ENCODE data around the gene CFAP45.

DNA sequence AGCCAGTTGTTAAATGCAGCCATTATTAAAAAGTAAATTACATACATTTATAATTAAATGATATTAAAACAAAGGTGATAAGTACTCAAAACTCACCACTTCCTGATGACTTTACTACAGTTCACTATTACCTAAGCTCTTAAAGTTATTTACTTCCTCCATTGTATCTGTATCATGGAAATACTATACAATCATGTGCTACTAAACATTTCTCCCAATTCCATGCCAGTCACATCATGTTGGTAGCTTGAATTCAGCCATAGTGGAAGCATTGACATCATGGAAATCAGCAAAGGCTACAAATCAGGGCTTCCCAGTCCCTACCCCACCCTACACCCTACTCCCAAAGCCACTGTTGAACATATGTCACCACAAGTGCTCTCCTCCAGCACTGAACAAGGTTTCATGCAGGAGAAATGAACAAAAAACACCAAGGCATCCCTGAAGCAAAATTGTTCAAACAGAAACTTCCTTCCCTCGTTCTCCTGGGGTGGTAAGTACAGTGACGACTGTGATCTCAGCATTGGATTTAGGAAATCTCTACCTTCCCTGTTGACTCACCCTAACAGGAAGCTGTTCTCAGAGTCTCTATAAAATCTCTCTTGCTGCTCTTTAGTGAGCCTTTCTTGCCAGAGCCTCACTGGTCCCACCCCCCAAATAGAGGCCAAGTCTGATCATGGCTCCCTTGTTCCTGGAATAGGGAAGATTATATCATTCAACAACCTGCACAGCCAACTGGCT, 50.2 kb downstream of the CFAP45 start:
- TF ChIP-seq, protein P1, sequence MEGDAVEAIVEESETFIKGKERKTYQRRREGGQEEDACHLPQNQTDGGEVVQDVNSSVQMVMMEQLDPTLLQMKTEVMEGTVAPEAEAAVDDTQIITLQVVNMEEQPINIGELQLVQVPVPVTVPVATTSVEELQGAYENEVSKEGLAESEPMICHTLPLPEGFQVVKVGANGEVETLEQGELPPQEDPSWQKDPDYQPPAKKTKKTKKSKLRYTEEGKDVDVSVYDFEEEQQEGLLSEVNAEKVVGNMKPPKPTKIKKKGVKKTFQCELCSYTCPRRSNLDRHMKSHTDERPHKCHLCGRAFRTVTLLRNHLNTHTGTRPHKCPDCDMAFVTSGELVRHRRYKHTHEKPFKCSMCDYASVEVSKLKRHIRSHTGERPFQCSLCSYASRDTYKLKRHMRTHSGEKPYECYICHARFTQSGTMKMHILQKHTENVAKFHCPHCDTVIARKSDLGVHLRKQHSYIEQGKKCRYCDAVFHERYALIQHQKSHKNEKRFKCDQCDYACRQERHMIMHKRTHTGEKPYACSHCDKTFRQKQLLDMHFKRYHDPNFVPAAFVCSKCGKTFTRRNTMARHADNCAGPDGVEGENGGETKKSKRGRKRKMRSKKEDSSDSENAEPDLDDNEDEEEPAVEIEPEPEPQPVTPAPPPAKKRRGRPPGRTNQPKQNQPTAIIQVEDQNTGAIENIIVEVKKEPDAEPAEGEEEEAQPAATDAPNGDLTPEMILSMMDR (IDR thresholded peaks at IDR 0.05), result no peak
- TF ChIP-seq POLR2A (IDR thresholded peaks at IDR 0.05), result no peak

Data from lower leg skin (tissue), 3 donors.